Gastrocnemius medialis (tissue), 4 donors: Measurements from ENCODE around the gene CALML3.

Experiments used
- CTCF ChIP-seq, 5 experiments: fragments of 450-650 bp in 3 of 5; fragments of 200-600 bp in 2 of 5; sonication (generic) in 2 of 5; IDR thresholded peaks in 4 of 5; conservative IDR thresholded peaks in 1 of 5; 1 replicate in 4 of 5; 2 replicates in 1 of 5; pipeline ENCODE4 v1.5.1; 2016 to 2019; ENCODE audit warnings: antibody characterized with exemption in 5 of 5, mild to moderate bottlenecking in 3 of 5, moderate library complexity in 3 of 5
- POLR2A ChIP-seq, 2 donors: fragments of 450-650 bp; IDR thresholded peaks; one replicate each; pipeline ENCODE4 v1.6.1; 2017; ENCODE audit warnings: antibody characterized with exemption in 2 of 2, mild to moderate bottlenecking in 2 of 2, moderate library complexity in 2 of 2

GRCh38 chr10:5568984-5569383, 44.2 kb downstream of the CALML3 start:
- TF ChIP-seq POLR2A (IDR thresholded peaks at IDR 0.05): no peak
- TF ChIP-seq CTCF (IDR thresholded peaks at IDR 0.05 in 4 of 5, conservative IDR thresholded peaks at IDR 0.05 in 1 of 5): no peak
